Ascending aorta (tissue), 2 donors: ENCODE data around the gene AKAP13. TPM values are rescaled to one million over a fixed set of nuclear protein-coding genes. Genes with fewer than 3 reads are reported as not detected.

ENCODE experiments used
- DNase-seq, 2 donors: peaks; one replicate each; pipeline ENCODE4 v3.0.0-alpha.2; 2019; ENCODE audit warnings: low spot score in 2 of 2
- H3K27ac ChIP-seq, 2 donors: fragments of 200-600 bp; sonication (generic); one replicate each; pipeline ENCODE4 v1.5.1; 2016 to 2017; ENCODE audit warnings: mild to moderate bottlenecking in 1 of 2
- H3K27me3 ChIP-seq: fragments of 200-600 bp; sonication (generic); one replicate; pipeline ENCODE4 v1.5.1; 2017
- H3K36me3 ChIP-seq, 2 donors: fragments of 200-600 bp; sonication (generic); one replicate each; pipeline ENCODE4 v1.5.1; 2016
- H3K4me1 ChIP-seq, 2 donors: fragments of 200-600 bp; sonication (generic); one replicate each; pipeline ENCODE4 v1.5.1; 2016 to 2017; ENCODE audit warnings: mild to moderate bottlenecking in 1 of 2
- H3K4me3 ChIP-seq, 2 donors: fragments of 200-600 bp; sonication (generic); one replicate each; pipeline ENCODE4 v1.5.1; 2016 to 2017; ENCODE audit warnings: mild to moderate bottlenecking in 1 of 2
- H3K9me3 ChIP-seq, 2 donors: fragments of 200-600 bp; sonication (generic); one replicate each; pipeline ENCODE4 v1.5.1; 2016
- CTCF ChIP-seq, 3 experiments: fragments of 200-600 bp in 2 of 3; fragments of 450-650 bp in 1 of 3; sonication (generic) in 2 of 3; IDR thresholded peaks; one replicate each; pipeline ENCODE4 v1.5.1; 2016 to 2019; ENCODE audit warnings: antibody characterized with exemption in 3 of 3, mild to moderate bottlenecking in 1 of 3, moderate library complexity in 1 of 3
- intact Hi-C: fragments of 100-400 bp; cut with DNase I; formaldehyde crosslinking; loops from one replicate; pipeline ENCODE4 v1.15.1; 2023
- total RNA-seq: library from RNA; depleted of rRNA; stranded (reverse); fragments of >200 nt; gene quantifications from one replicate; pipeline ENCODE4 v1.1.0, GENCODE V29; 2016

The AKAP13 gene
- total RNA-seq, 1 donor from 2014 or later, result 74.3 TPM

GRCh38 chr15:85356276-85356675 lies 24.1 kb upstream of the AKAP13 start:
- no peak for TF ChIP-seq CTCF (IDR thresholded peaks at IDR 0.05)
- H3K27ac ChIP-seq, result no peak overlapping the region
- no peaks in the 10 kb centered on the region for H3K27me3 ChIP-seq
- no peak overlapping the region for H3K4me3 ChIP-seq
- H3K36me3 ChIP-seq, result no peaks in the 10 kb centered on the region
- no peak for DNase-seq
- peaks cover 3 to 5% of the 10 kb centered on the region in 2 donors for H3K4me1 ChIP-seq
- H3K9me3 ChIP-seq, result no peaks in the 10 kb centered on the region
- intact Hi-C loops, result loop anchor here (2.0 kb wide), 1 partner anchor 25 kb away; no protein-coding TSS in a partner anchor

GRCh38 chr15:85361323-85361722 lies 19.1 kb upstream of the AKAP13 start:
- DNase-seq, result no peak
- Histone ChIP-seq H3K36me3 (no peaks in the 10 kb centered on the region), H3K4me3 (no peak overlapping the region), H3K27ac (peak overlapping the region; percentile 52 to 70), H3K27me3 (no peaks in the 10 kb centered on the region), H3K4me1 (peaks cover 3 to 5% of the 10 kb centered on the region in 2 donors), H3K9me3 (no peaks in the 10 kb centered on the region)
- intact Hi-C loops, result no loop called here
- no peak for TF ChIP-seq CTCF (IDR thresholded peaks at IDR 0.05)

- H3K4me1 ChIP-seq, result peaks cover under 1 to 2% of the 10 kb centered on the region in 2 donors
- intact Hi-C loops, result no loop called here
- DNase-seq, result no peak
- no peaks in the 10 kb centered on the region for H3K36me3 ChIP-seq
- no peaks in the 10 kb centered on the region for H3K27me3 ChIP-seq
- no peak overlapping the region for H3K4me3 ChIP-seq
- H3K27ac ChIP-seq, result peak overlapping the region; percentile 52 to 70
- no peak for TF ChIP-seq CTCF (IDR thresholded peaks at IDR 0.05)
- H3K9me3 ChIP-seq, result no peaks in the 10 kb centered on the region
Observed at GRCh38 chr15:85362436-85363081, 17.8 kb upstream of the AKAP13 start.

GRCh38 chr15:85365980-85366379 lies 14.4 kb upstream of the AKAP13 start:
- no peaks in the 10 kb centered on the region for H3K4me1 ChIP-seq
- no peak for DNase-seq
- intact Hi-C loops, result no loop called here
- no peak for TF ChIP-seq CTCF (IDR thresholded peaks at IDR 0.05)
- H3K4me3 ChIP-seq, result no peak overlapping the region
- no peaks in the 10 kb centered on the region for H3K27me3 ChIP-seq
- H3K27ac ChIP-seq, result no peak overlapping the region
- H3K36me3 ChIP-seq, result no peaks in the 10 kb centered on the region
- no peaks in the 10 kb centered on the region for H3K9me3 ChIP-seq

- H3K4me1 ChIP-seq, result no peaks in the 10 kb centered on the region
- no peak for TF ChIP-seq CTCF (IDR thresholded peaks at IDR 0.05)
- H3K27me3 ChIP-seq, result no peaks in the 10 kb centered on the region
- no peaks in the 10 kb centered on the region for H3K9me3 ChIP-seq
- H3K36me3 ChIP-seq, result no peaks in the 10 kb centered on the region
- no peak overlapping the region for H3K4me3 ChIP-seq
- no peak overlapping the region for H3K27ac ChIP-seq
- intact Hi-C loops, result no loop called here
- no peak for DNase-seq
Observed at GRCh38 chr15:85367741-85368140, 12.7 kb upstream of the AKAP13 start.

- DNase-seq, result no peak
- TF ChIP-seq CTCF (IDR thresholded peaks at IDR 0.05), result no peak
- Histone ChIP-seq H3K4me1 (no peaks in the 10 kb centered on the region), H3K9me3 (no peaks in the 10 kb centered on the region), H3K36me3 (no peaks in the 10 kb centered on the region), H3K4me3 (no peak overlapping the region), H3K27me3 (no peaks in the 10 kb centered on the region), H3K27ac (no peak overlapping the region)
- intact Hi-C loops, result no loop called here
Observed at GRCh38 chr15:85374831-85375230, 5.6 kb upstream of the AKAP13 start.
